ENCODE results near the gene FABP6. TPM values are rescaled to one million over a fixed set of nuclear protein-coding genes. Genes with fewer than 3 reads are reported as not detected.

The FABP6 gene
- total RNA-seq, 1 experiment from 2014 or later = 5.7 TPM

DNA sequence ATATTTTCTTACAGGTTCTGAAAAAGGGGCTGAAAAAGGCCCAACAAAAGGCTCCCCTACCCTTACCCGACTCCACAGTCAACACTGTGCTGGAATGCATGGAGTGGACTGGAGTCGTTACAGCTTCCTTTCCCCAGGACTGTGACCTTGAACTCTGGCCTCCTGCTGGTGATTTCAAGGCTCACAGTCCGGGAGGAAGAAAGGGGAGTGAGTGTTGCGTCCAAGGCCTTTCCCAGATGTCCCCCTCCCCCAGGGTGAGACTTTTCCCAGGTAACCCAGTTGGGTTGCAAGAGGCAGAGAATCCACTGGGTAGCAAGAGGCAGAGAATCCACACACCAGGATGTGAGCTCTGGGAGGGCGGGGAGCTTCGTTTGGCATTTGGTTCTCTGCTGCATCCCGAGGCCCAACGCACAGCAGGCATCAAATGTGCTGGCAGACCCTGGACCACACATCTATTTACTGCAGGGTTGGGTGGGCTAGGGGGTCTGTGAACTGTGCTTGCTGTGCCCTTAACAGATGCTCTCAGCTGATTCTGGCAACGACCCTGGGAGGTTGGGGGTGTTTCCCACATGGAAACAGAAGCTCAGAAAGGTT is 37.5 kb downstream of the FABP6 start:
- H3K79me2 ChIP-seq (ENCODE audit: low read depth) = no peaks in the 10 kb centered on the region
- peaks cover 11% of the 10 kb centered on the region for H3K4me1 ChIP-seq (replicated peaks; ENCODE audit: insufficient read depth)
- BruUV-seq (replicated peaks) = no TSS peak
- no peak for TF ChIP-seq EZH2 (IDR thresholded peaks at IDR 0.05; ENCODE audit: low read depth)
- no peak for TF ChIP-seq CTCF (conservative IDR thresholded peaks at IDR 0.05)
- H3F3A ChIP-seq (ENCODE audit: insufficient read depth, low read depth) = peaks cover 7% of the 10 kb centered on the region; the same call in 1 of the 2 replicates
- H3K9me2 ChIP-seq (ENCODE audit: insufficient read depth) = no peaks in the 10 kb centered on the region
- H3K4me3 ChIP-seq = no peak overlapping the region
- H3K27me3 ChIP-seq (ENCODE audit: insufficient read depth, low read depth) = no peaks in the 10 kb centered on the region
- H2AFZ ChIP-seq = no peak overlapping the region
- POLR2A ChIA-PET (ENCODE audit: unreplicated experiment) = no interaction called here
- H3K4me2 ChIP-seq = no peak overlapping the region
- intact Hi-C loops (cut with micrococcal nuclease; ENCODE audit: unreplicated experiment) = no loop called here
- no peak for DNase-seq
- CTCF ChIA-PET = no interaction called here
- H3K9me3 ChIP-seq (ENCODE audit: insufficient read depth, low read depth) = no peaks in the 10 kb centered on the region
- no peaks in the 10 kb centered on the region for H4K20me1 ChIP-seq (ENCODE audit: insufficient read depth)
- no peak overlapping the region for H3K27ac ChIP-seq
- H3K36me3 ChIP-seq (ENCODE audit: low read depth) = no peaks in the 10 kb centered on the region

DNA sequence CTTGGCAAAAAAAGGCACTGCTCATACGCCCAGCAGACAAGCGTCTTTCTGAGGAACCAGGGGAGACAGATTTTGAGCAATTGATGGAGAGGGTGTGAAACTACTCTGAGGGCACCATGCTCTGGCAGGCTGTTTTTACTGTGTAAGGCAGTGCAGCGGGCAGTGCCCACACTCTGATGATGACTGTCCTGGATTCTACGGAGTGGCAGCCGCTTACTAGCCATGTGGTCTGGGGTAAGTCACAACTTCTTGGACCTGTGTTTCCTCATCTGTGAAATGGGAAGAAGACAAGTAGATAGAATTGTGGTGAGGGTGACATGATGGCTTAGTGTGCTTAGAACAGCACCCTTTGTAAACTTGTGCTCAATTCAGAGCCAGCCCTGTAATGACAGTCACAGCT is 38.8 kb downstream of the FABP6 start:
- no peak overlapping the region for H2AFZ ChIP-seq
- no peaks in the 10 kb centered on the region for H3K79me2 ChIP-seq (ENCODE audit: low read depth)
- no peak overlapping the region for H3K27ac ChIP-seq
- CTCF ChIA-PET = no interaction called here
- H3K27me3 ChIP-seq (ENCODE audit: insufficient read depth, low read depth) = no peaks in the 10 kb centered on the region
- H4K20me1 ChIP-seq (ENCODE audit: insufficient read depth) = no peaks in the 10 kb centered on the region
- H3F3A ChIP-seq (ENCODE audit: insufficient read depth, low read depth) = peaks cover 7% of the 10 kb centered on the region; the same call in 1 of the 2 replicates
- no TSS peak for BruUV-seq (replicated peaks)
- POLR2A ChIA-PET (ENCODE audit: unreplicated experiment) = no interaction called here
- no peak overlapping the region for H3K4me3 ChIP-seq
- TF ChIP-seq EZH2 (IDR thresholded peaks at IDR 0.05; ENCODE audit: low read depth) (no peak), CTCF (conservative IDR thresholded peaks at IDR 0.05) (no peak)
- no peaks in the 10 kb centered on the region for H3K36me3 ChIP-seq (ENCODE audit: low read depth)
- peak overlapping the region; percentile 37; the same call in 1 of the 2 replicates for H3K4me2 ChIP-seq
- DNase-seq = no peak
- no peaks in the 10 kb centered on the region for H3K9me2 ChIP-seq (ENCODE audit: insufficient read depth)
- H3K4me1 ChIP-seq (replicated peaks; ENCODE audit: insufficient read depth) = peaks cover 11% of the 10 kb centered on the region
- no peaks in the 10 kb centered on the region for H3K9me3 ChIP-seq (ENCODE audit: insufficient read depth, low read depth)
- intact Hi-C loops (cut with micrococcal nuclease; ENCODE audit: unreplicated experiment) = loop anchor here (2.0 kb wide), 1 partner anchor 19 kb away; no protein-coding TSS in a partner anchor

- TF ChIP-seq EZH2 (IDR thresholded peaks at IDR 0.05; ENCODE audit: low read depth) (no peak), CTCF (conservative IDR thresholded peaks at IDR 0.05) (no peak)
- Histone ChIP-seq H3K36me3 (ENCODE audit: low read depth) (no peaks in the 10 kb centered on the region), H3K27me3 (ENCODE audit: insufficient read depth, low read depth) (no peaks in the 10 kb centered on the region), H4K20me1 (ENCODE audit: insufficient read depth) (no peaks in the 10 kb centered on the region), H2AFZ (no peak overlapping the region), H3K79me2 (ENCODE audit: low read depth) (no peaks in the 10 kb centered on the region), H3K9me3 (ENCODE audit: insufficient read depth, low read depth) (no peaks in the 10 kb centered on the region), H3K9me2 (ENCODE audit: insufficient read depth) (no peaks in the 10 kb centered on the region), H3F3A (ENCODE audit: insufficient read depth, low read depth) (peaks cover 7% of the 10 kb centered on the region; the same call in 1 of the 2 replicates), H3K4me1 (replicated peaks; ENCODE audit: insufficient read depth) (peaks cover 11% of the 10 kb centered on the region), H3K4me3 (no peak overlapping the region), H3K27ac (no peak overlapping the region), H3K4me2 (peak overlapping the region; percentile 37)
- no TSS peak for BruUV-seq (replicated peaks)
- ChIA-PET CTCF (no interaction called here), POLR2A (ENCODE audit: unreplicated experiment) (no interaction called here)
- peak; percentile 52 to 64 for DNase-seq
- intact Hi-C loops (cut with micrococcal nuclease; ENCODE audit: unreplicated experiment) = loop anchor here (2.0 kb wide), 1 partner anchor 18 kb away; no protein-coding TSS in a partner anchor
Observed at GRCh38 chr5:160269017-160269416, 39.7 kb downstream of the FABP6 start.

Data from PC-9 (cell line).